Stimulated activated CD4-positive, alpha-beta T cell treated with anti-CD3 and anti-CD28 coated beads, Interleukin-15, amount 100 ng/mL, for 48 hours (primary cell): ENCODE measurements around the gene CTSD.

Experiments used
- DNase-seq, 2 donors: peaks; one replicate each; pipeline ENCODE4 v3.0.0-alpha.2; 2020; ENCODE audit warnings: low read depth in 2 of 2

CTSD gene

GRCh38 chr11:1744891-1745700 lies 18.6 kb downstream of the CTSD start:
- DNase-seq = no peak

GRCh38 chr11:1744137-1744886 lies 19.4 kb downstream of the CTSD start:
- DNase-seq = no peak

GRCh38 chr11:1743585-1744136 lies 20.1 kb downstream of the CTSD start:
- DNase-seq = no peak

GRCh38 chr11:1742869-1743584 lies 20.7 kb downstream of the CTSD start:
- DNase-seq = no peak

- no peak for DNase-seq
Observed at GRCh38 chr11:1742371-1742770, 21.4 kb downstream of the CTSD start.

- no peak for DNase-seq
Observed at GRCh38 chr11:1741741-1742140, 22.0 kb downstream of the CTSD start.

GRCh38 chr11:1740786-1741530 lies 22.8 kb downstream of the CTSD start:
- no peak for DNase-seq

GRCh38 chr11:1739576-1739975 lies 24.2 kb downstream of the CTSD start:
- DNase-seq = no peak

GRCh38 chr11:1738380-1738779 lies 25.3 kb downstream of the CTSD start:
- no peak for DNase-seq

- DNase-seq = no peak
Observed at GRCh38 chr11:1737080-1737757, 26.5 kb downstream of the CTSD start.

- DNase-seq = no peak
Observed at GRCh38 chr11:1736447-1736992, 27.2 kb downstream of the CTSD start.

GRCh38 chr11:1735271-1735670 lies 28.5 kb downstream of the CTSD start:
- DNase-seq = no peak

- no peak for DNase-seq
Observed at GRCh38 chr11:1734641-1735081, 29.1 kb downstream of the CTSD start.

- DNase-seq = no peak
Observed at GRCh38 chr11:1733716-1734640, 29.7 kb downstream of the CTSD start.

GRCh38 chr11:1733009-1733715 lies 30.6 kb downstream of the CTSD start:
- no peak for DNase-seq

- DNase-seq = no peak
Observed at GRCh38 chr11:1732418-1733008, 31.2 kb downstream of the CTSD start.

GRCh38 chr11:1731451-1732059 lies 32.2 kb downstream of the CTSD start:
- no peak for DNase-seq

- no peak for DNase-seq
Observed at GRCh38 chr11:1730059-1730629, 33.6 kb downstream of the CTSD start.
